Measurements from ENCODE around the gene FHL2. TPM values are rescaled to one million over a fixed set of nuclear protein-coding genes. Genes with fewer than 3 reads are reported as not detected.

The FHL2 gene
- total RNA-seq, 1 donor from 2014 or later, result 47.4 TPM

GRCh38 chr2:105380432-105381100 lies 18.3 kb downstream of the FHL2 start:
- no peak for DNase-seq (ENCODE audit: low read depth)

DNA sequence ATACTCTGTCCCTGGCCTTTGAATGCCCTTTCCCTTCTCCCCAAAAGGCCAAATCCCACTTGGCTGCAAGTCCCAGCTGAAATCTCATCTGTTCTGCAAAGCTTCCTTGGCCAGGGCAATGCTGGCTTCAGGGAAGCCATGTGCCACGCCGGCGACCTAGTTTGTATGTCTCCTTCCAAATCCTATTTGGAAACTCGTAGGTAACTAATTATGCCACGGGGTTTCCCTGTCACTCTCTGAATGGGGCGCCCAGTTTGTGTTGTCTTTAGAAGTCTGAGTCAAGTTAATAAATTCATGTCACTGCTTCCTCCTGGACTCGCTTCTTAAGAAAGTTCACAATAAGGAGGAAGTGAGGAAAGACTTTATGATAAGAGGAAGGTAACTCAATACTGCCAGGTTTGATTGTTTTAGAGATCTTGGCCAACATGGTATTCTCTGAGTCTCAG lies 19.1 kb downstream of the FHL2 start:
- DNase-seq (ENCODE audit: low read depth), result no peak

DNA sequence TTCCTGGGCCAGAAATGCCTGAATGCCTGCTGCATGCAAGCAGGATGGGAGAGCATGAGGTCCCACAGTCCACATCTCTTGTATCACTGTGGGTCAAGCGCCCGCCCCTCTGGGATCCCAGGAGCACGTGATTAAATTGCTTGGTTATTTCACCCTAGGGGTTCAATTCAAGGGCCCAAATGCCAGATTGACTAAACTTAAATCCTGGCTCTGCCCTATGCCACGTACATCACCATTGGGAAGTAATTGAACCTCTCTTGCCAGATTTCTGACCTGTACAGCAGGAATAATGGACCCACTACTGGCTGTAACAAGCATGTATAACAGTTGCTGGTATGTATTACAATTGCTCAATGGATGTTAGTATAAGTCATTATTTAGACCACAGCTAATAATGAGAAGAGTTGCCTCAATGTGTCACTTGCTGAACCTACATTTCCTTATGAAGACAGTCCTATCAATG lies 19.9 kb downstream of the FHL2 start:
- DNase-seq (ENCODE audit: low read depth), result no peak

- DNase-seq (ENCODE audit: low read depth), result no peak
Observed at GRCh38 chr2:105378276-105378840, 20.5 kb downstream of the FHL2 start.

DNA sequence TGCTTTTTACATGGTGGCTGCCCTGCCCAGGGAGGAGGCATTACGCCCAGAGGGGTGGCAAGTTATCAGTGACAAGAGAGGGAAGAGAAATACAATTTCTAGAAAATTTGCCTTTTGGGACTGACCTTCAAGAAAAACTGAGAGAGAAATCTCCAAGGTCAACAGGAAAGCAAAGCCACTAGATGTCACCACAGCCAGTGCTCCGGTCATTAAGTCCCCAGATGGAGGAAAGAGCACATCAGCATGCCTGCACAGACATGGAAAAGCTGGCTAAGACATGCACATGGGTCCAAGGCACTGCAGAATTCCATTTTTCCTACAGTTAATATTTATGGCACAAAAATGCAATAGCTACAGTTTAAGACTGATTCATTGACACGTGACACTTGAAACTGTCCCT lies 21.0 kb downstream of the FHL2 start:
- DNase-seq (ENCODE audit: low read depth), result no peak

GRCh38 chr2:105376789-105377240 lies 22.0 kb downstream of the FHL2 start:
- DNase-seq (ENCODE audit: low read depth), result no peak

DNA sequence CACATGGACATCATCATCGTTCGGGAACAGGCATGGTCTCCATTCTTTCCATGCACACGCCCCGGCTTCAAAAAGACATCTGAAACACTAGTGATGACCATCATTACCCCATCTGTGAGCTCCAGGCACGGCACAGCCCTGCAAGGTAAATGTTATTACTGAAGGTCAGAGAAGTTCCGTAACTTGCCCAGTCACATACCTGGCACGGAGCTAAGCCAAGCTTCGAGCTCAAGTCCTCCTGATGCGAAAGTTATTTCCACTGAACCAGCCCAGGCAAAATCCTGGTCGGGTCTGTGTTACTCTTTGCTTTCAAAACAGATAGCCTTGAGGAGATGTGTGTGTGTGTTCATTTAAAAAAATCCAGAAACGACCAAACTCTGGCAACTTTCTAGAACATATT lies 22.8 kb downstream of the FHL2 start:
- no peak for DNase-seq (ENCODE audit: low read depth)

- DNase-seq (ENCODE audit: low read depth), result no peak
Observed at GRCh38 chr2:105375001-105375561, 23.8 kb downstream of the FHL2 start.

DNA sequence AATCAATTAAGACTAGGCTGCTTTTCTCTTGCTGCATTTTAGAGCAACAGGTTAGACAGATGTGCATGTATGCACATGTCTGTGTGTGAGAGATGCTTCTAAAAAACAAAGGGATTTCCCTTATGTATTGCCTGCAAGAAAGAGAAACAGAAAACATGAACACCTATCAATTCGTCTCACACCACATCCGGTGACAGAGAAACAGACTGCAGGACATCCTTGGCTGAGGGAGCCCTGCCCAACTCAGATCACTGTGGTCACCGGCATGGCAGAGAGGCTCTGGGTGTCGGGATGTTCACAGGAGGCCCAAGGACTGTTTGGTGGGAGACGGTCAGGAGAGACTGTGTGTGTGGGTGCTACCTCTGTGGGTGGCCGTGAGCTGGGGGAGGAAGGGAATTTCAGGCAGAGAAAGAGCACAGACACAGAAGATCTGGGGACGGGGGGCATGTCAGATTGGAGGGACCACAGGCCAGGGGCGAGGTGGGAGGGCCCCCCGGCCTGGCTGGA lies 24.9 kb downstream of the FHL2 start:
- no peak for DNase-seq (ENCODE audit: low read depth)

DNA sequence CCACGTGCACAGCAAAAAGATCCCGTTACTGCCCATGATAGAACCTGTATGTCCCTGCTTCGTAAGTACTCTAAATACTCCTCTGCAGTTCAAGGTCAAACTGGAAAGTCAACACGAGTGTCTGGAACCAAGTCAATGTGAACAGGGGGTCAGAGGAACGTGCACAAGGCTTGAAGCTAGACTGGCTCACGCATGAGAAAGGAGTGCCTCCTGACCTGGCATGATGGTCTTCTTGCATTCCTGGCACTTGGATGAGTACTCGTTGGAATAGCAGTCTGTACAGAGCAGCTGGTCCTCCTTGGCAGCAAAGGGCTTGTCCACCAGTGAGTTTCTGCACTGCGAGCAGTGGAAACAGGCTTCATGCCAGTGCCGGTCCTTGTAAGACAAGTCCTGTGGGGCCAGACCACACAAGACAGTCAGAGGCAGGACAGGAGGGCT lies 25.5 kb downstream of the FHL2 start:
- peak; percentile 81 for DNase-seq (ENCODE audit: low read depth)

- DNase-seq (ENCODE audit: low read depth), result no peak
Observed at GRCh38 chr2:105371810-105372209, 27.0 kb downstream of the FHL2 start.

GRCh38 chr2:105371156-105371555 lies 27.7 kb downstream of the FHL2 start:
- DNase-seq (ENCODE audit: low read depth), result no peak

DNA sequence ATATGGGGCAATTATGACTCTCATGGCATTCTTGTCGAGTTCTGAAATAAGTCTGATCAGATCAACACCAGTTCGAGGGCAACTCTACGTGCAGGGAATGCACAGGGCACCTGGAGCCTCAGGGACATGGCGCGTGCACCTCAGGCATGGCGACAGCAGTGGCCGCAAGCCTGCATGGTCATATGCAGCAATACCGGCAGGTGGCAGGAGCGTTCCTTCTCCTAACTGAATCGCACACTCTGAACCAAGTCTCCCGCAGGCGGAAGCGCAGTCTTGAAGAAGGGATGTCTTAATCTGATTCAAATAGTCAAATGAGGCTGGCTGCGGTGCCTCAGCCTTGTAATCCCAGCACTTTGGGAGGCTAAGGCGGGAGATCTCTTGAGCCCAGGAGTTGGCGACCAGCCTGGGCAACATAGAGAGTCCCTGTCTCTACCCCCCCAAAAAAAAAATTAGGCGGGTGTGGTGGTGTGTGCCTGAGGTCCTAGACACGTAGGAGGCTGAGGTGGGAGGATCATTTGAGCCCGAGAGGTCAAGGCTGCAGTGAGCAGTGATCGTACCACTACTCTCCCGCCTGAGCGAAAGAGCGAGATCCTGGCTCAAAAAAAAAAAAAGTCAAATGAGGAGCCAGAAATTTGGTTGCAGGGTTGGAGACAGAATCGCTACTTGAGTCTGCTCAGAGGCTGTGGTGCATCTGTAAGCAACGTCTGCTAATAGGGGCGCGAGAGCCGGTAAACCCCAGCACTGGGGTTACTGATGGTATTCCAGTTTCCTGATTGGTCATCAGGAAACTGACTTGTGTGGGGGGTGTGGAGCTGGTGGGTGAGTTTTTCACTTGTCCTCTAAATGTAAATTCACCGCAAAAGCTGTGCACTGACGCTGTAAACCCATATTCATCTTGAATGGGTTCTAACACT lies 28.8 kb downstream of the FHL2 start:
- DNase-seq (ENCODE audit: low read depth), result no peak

- no peak for DNase-seq (ENCODE audit: low read depth)
Observed at GRCh38 chr2:105368759-105369408, 30.0 kb downstream of the FHL2 start.

- no peak for DNase-seq (ENCODE audit: low read depth)
Observed at GRCh38 chr2:105365206-105365605, 33.6 kb downstream of the FHL2 start.

DNA sequence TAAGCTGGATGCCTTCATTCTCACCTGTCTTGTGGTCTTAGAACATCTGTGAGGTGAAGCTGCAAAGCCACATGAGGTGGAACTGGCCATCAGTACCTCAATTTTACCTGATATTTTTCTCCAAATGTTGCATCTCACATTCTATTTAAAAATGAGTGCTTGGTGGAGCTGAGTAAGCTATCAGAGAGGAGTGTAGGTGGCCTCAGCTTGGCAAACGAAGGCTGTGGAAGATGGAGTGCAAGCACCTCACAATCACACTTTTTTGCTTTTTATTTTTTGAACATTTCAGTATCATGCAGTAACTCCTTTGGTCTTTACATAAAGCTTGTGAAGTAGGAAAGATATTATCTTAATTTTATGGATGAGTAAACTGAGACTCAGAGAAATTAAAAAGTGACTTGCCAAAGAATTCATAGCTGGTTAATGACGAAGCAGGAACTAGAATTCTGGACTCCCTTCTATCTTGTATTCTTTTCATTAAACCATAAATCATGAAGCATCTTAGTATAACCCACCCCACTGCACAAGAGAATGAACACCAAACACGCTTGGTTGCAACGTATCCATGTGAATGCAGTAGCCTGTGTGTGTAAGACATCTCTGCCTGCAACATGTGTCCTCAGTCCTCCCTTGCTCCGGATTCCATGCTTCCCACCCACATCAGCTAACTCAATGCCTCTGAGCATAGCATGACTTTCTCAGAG lies 34.3 kb downstream of the FHL2 start:
- DNase-seq (ENCODE audit: low read depth), result no peak

DNA sequence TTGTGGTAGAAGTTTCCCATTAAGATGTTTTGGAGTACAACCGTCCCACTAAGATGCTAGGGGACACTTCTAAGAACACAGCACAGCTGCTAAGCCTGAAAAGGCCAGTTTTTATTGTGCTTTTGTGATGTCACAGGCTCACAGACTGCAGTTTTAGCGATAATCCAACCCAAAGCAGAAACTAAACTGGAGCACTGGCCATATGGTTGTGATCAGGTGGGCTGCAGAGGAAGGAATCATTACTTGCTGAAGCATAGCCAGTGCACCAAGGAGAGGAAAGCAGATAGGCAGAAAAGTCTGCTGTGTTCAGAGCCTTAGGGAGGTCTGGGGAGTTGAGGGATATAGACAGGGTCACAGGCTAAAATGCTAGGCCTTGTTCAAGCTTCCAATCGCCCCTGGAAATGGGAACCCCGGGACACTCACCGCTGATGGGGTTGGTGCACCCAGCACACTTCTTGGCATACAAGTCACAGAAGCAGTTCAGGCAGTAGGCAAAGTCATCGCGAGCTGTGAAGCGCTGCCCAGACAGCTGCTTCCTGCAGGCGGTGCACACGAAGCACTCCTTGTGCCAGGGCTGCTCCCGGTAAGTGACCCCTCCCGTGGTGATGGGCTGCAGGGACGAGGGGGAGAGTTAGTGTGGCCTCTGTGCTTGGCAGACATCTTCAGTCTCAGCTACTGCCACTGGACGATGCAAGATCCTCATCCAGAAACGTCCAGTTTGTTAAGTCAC lies 35.8 kb downstream of the FHL2 start:
- DNase-seq (ENCODE audit: low read depth), result no peak

- DNase-seq (ENCODE audit: low read depth), result no peak
Observed at GRCh38 chr2:105361102-105361889, 37.6 kb downstream of the FHL2 start.

GRCh38 chr2:105358593-105358992 lies 40.3 kb downstream of the FHL2 start:
- no peak for DNase-seq (ENCODE audit: low read depth)

Data from myocyte (in vitro differentiated cells).